ENCODE measurements around the gene TNIP2. TPM values are rescaled to one million over a fixed set of nuclear protein-coding genes. Genes with fewer than 3 reads are reported as not detected.

Gene TNIP2
- total RNA-seq, 2 donors from 2014 or later = 43.6 to 61.3 TPM

GRCh38 chr4:2721586-2721985 is 34.5 kb downstream of the TNIP2 start:
- no peak for TF ChIP-seq CTCF (IDR thresholded peaks at IDR 0.05)
- intact Hi-C loops (cut with DNase I) = no loop called here
- H3K4me1 ChIP-seq = no peaks in the 10 kb centered on the region
- H3K4me3 ChIP-seq = no peak overlapping the region
- no peak for DNase-seq
- no peaks in the 10 kb centered on the region for H3K27me3 ChIP-seq
- H3K9ac ChIP-seq (ENCODE audit: low read depth in 2 of 2, low read length in 2 of 2) = peak overlapping the region in 1 of 2 donors; percentile 35
- H3K9me3 ChIP-seq = no peaks in the 10 kb centered on the region
- no peak overlapping the region for H3K27ac ChIP-seq
- H3K36me3 ChIP-seq = peaks cover 3% of the 10 kb centered on the region

- Histone ChIP-seq H3K4me3 (no peak overlapping the region), H3K9me3 (no peaks in the 10 kb centered on the region), H3K4me1 (no peaks in the 10 kb centered on the region), H3K27me3 (no peaks in the 10 kb centered on the region), H3K9ac (ENCODE audit: low read depth in 2 of 2, low read length in 2 of 2) (no peak overlapping the region), H3K36me3 (peaks cover 6% of the 10 kb centered on the region), H3K27ac (no peak overlapping the region)
- intact Hi-C loops (cut with DNase I) = no loop called here
- no peak for TF ChIP-seq CTCF (IDR thresholded peaks at IDR 0.05)
- DNase-seq = no peak
Measured at GRCh38 chr4:2716236-2716635, 39.9 kb downstream of the TNIP2 start.

GRCh38 chr4:2715426-2715825 is 40.7 kb downstream of the TNIP2 start:
- Histone ChIP-seq H3K4me1 (no peaks in the 10 kb centered on the region), H3K4me3 (no peak overlapping the region), H3K36me3 (peaks cover 6% of the 10 kb centered on the region), H3K27ac (no peak overlapping the region), H3K9ac (ENCODE audit: low read depth in 2 of 2, low read length in 2 of 2) (no peak overlapping the region), H3K9me3 (no peaks in the 10 kb centered on the region), H3K27me3 (no peaks in the 10 kb centered on the region)
- no peak for DNase-seq
- intact Hi-C loops (cut with DNase I) = no loop called here
- no peak for TF ChIP-seq CTCF (IDR thresholded peaks at IDR 0.05)

- H3K36me3 ChIP-seq = peaks cover 6% of the 10 kb centered on the region
- H3K9me3 ChIP-seq = no peaks in the 10 kb centered on the region
Measured at GRCh38 chr4:2714918-2715317, 41.2 kb downstream of the TNIP2 start.

GRCh38 chr4:2714061-2714770 is 41.9 kb downstream of the TNIP2 start:
- no peak for TF ChIP-seq CTCF (IDR thresholded peaks at IDR 0.05)
- Histone ChIP-seq H3K9ac (ENCODE audit: low read depth in 2 of 2, low read length in 2 of 2) (no peak overlapping the region), H3K4me3 (no peak overlapping the region), H3K4me1 (no peaks in the 10 kb centered on the region), H3K9me3 (no peaks in the 10 kb centered on the region), H3K36me3 (peaks cover 6% of the 10 kb centered on the region), H3K27ac (no peak overlapping the region), H3K27me3 (no peaks in the 10 kb centered on the region)
- no peak for DNase-seq
- intact Hi-C loops (cut with DNase I) = no loop called here

More at GRCh38 chr4:2714918-2715317, 41.2 kb downstream of the TNIP2 start:
- intact Hi-C loops (cut with DNase I) = no loop called here
- no peak overlapping the region for H3K27ac ChIP-seq
- no peak for DNase-seq
- no peak overlapping the region for H3K4me3 ChIP-seq
- no peak for TF ChIP-seq CTCF (IDR thresholded peaks at IDR 0.05)
- no peaks in the 10 kb centered on the region for H3K4me1 ChIP-seq
- no peak overlapping the region for H3K9ac ChIP-seq (ENCODE audit: low read depth in 2 of 2, low read length in 2 of 2)
- no peaks in the 10 kb centered on the region for H3K27me3 ChIP-seq
